Activated naive CD4-positive, alpha-beta T cell treated with anti-CD3 and anti-CD28 coated beads for 36 hours (primary cell): Measurements from ENCODE around the gene ACTL6B. TPM values are rescaled to one million over a fixed set of nuclear protein-coding genes. Genes with fewer than 3 reads are reported as not detected.
A peak's percentile ranks its signal among the peaks of the same experiment; 100 is the strongest.

Experiments used
- CTCF ChIA-PET: fragments of 350-600 bp; sonication (Branson Sonifier 250); formaldehyde crosslinking; loops from one replicate; lab custom pipeline; 2021; ENCODE audit warnings: antibody characterized with exemption; lab: Charles Lee
- DNase-seq: peaks from one replicate; pipeline ENCODE4 v3.0.0-alpha.2; 2020
- H3K27ac Mint-ChIP-seq: one replicate; pipeline ENCODE4 v1.8.0; 2021; ENCODE audit warnings: mild to moderate bottlenecking, mixed read lengths
- H3K27me3 Mint-ChIP-seq: one replicate; pipeline ENCODE4 v1.8.0; 2021; ENCODE audit warnings: low read depth, mixed read lengths
- H3K36me3 Mint-ChIP-seq: one replicate; pipeline ENCODE4 v1.8.0; 2021; ENCODE audit warnings: low read depth, mixed read lengths
- H3K4me1 Mint-ChIP-seq: one replicate; pipeline ENCODE4 v1.8.0; 2021; ENCODE audit warnings: low read depth, mixed read lengths
- H3K4me3 Mint-ChIP-seq: one replicate; pipeline ENCODE4 v1.8.0; 2021; ENCODE audit warnings: mild to moderate bottlenecking, moderate library complexity, mixed read lengths
- H3K9me3 Mint-ChIP-seq: one replicate; pipeline ENCODE4 v1.8.0; 2021; ENCODE audit warnings: mixed read lengths
- intact Hi-C: fragments of 100-400 bp; cut with micrococcal nuclease; formaldehyde crosslinking; loops from one replicate; pipeline ENCODE4 v1.15.1; 2023
- total RNA-seq, 2 experiments: library from RNA; stranded (reverse); gene quantifications; one replicate each; pipeline ENCODE4 v1.2.3, GENCODE V29; 2021

The ACTL6B gene
- total RNA-seq, 2 experiments from 2014 or later = not detected

DNA sequence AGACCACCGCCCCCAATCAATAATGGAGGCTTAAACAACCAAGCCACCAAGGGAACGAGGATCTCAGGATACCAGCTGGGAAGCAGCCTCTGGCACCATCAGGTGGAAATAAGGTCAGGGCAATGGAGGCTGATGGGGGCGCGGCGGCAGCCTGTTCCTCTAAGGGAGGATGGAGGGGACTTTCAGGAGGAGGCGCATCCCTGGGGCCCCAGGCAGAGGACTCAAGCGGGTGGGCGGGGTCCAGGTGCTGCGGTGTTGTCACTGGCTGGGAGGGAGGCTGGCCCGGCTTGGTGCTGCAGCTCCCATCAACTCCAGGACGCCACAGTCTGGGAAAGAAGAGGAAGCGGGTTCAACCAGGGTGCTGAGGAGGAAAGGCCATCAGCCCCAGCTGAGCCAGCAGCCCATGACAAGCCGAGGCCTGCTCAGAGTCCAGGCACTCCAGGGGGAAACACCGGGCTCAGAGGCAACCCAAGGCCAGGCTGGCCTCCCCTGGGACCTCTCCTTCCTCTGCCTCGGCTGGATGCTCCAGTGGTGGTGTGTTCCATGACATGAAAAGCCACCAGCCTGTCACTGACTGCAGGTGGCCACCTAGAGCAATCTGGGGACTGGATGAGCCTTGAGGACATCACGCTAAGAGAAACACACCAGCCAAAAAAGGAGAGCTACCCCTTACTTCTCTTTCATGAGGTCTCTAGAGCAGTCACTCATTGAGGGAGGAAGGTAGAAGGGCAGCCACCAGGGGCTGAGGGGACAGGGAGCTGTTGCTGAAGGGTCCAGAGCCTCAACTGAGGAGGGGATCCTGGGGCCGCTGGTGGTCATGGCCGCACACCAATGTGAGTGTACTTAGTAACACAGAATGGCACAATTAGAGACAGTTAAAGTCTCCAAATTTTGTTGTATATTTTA is 33.2 kb upstream of the ACTL6B start:
- Mint-ChIP-seq H3K9me3 (no peaks in the 10 kb centered on the region), H3K4me1 (peaks cover 40% of the 10 kb centered on the region), H3K27ac (no peak overlapping the region), H3K27me3 (no peaks in the 10 kb centered on the region), H3K36me3 (peaks cover 16% of the 10 kb centered on the region), H3K4me3 (no peak overlapping the region)
- DNase-seq = no peak
- CTCF ChIA-PET = interaction anchor here (0.6 to 9.4 kb wide), 8 partner anchors 8 to 104 kb away, joined by 3 to 122 read pairs (median 13); partner anchors contain the start of genes FBXO24, LRCH4, MOSPD3 and POP7
- intact Hi-C loops = loop anchor here (5.0 kb wide), 2 partner anchors 163 to 212 kb away; partner anchors contain the start of genes SLC12A9 and TSC22D4

- Mint-ChIP-seq H3K36me3 (peaks cover 16% of the 10 kb centered on the region), H3K4me3 (no peak overlapping the region), H3K9me3 (no peaks in the 10 kb centered on the region), H3K4me1 (peaks cover 40% of the 10 kb centered on the region), H3K27me3 (no peaks in the 10 kb centered on the region), H3K27ac (peak overlapping the region; percentile 15)
- no peak for DNase-seq
- CTCF ChIA-PET = interaction anchor here (0.6 to 9.4 kb wide), 3 partner anchors 7 to 252 kb away, joined by 3 to 122 read pairs (median 5); partner anchors contain the start of genes POP7 and PPP1R35
- intact Hi-C loops = no loop called here
Observed at GRCh38 chr7:100688326-100688860, 32.1 kb upstream of the ACTL6B start.

- intact Hi-C loops = no loop called here
- Mint-ChIP-seq H3K36me3 (peaks cover 13% of the 10 kb centered on the region), H3K27ac (no peak overlapping the region), H3K27me3 (no peaks in the 10 kb centered on the region), H3K9me3 (no peaks in the 10 kb centered on the region), H3K4me1 (peaks cover 35% of the 10 kb centered on the region), H3K4me3 (no peak overlapping the region)
- DNase-seq = no peak
- CTCF ChIA-PET = interaction anchor here (0.6 kb wide), 1 partner anchor 251 kb away, joined by 5 read pairs; the partner anchor contains the start of gene PPP1R35
Observed at GRCh38 chr7:100687751-100688300, 31.6 kb upstream of the ACTL6B start.

DNA sequence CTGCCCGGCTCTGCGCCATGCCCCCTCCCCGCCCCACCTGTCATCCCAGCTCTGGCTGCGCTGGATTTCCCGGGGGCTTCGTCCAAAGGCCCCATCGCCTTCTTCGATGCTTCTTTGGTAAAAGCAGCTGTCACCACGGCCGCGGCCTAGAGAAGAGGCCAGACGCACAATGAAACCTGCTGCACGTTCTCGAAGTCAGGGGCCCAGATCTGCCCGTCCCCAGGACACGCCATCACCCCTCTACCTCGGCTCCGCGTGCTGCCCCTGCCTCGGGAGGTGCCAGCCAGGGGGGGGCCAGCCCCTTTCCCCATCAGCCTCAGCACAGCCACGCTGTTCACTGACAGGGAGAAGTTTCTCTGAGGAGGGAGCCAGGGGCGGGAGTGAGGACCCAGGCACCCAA is 31.0 kb upstream of the ACTL6B start:
- no peak for DNase-seq
- H3K36me3 Mint-ChIP-seq = peaks cover 11% of the 10 kb centered on the region
- intact Hi-C loops = no loop called here
- no peaks in the 10 kb centered on the region for H3K27me3 Mint-ChIP-seq
- no peak overlapping the region for H3K4me3 Mint-ChIP-seq
- CTCF ChIA-PET = interaction anchor here (1.4 kb wide), 1 partner anchor 55 kb away, joined by 4 read pairs; no protein-coding TSS in a partner anchor
- no peak overlapping the region for H3K27ac Mint-ChIP-seq
- peaks cover 29% of the 10 kb centered on the region for H3K4me1 Mint-ChIP-seq
- no peaks in the 10 kb centered on the region for H3K9me3 Mint-ChIP-seq

DNA sequence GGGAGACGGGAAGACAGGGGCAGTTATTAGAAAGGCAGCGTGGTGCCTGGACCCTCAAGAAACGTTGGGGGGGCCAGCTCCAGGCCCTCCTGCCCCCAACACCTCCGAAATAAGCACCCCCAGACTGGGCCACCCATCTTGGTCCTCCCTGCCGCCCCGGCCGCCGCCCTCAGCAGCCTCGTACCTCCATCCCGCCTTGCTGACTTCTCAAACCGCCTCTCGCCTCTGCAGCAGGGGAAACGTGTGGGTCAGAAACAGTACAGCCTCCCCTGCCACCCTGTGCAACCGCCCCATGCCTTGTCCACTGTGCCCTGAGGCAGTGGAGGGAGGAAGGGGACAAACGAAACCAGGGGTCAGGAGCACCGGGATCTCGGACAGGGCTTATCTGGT is 30.6 kb upstream of the ACTL6B start:
- no peaks in the 10 kb centered on the region for H3K9me3 Mint-ChIP-seq
- peaks cover 25% of the 10 kb centered on the region for H3K4me1 Mint-ChIP-seq
- peaks cover 10% of the 10 kb centered on the region for H3K36me3 Mint-ChIP-seq
- H3K27ac Mint-ChIP-seq = no peak overlapping the region
- CTCF ChIA-PET = interaction anchor here (1.4 kb wide), 1 partner anchor 54 kb away, joined by 4 read pairs; no protein-coding TSS in a partner anchor
- intact Hi-C loops = no loop called here
- no peaks in the 10 kb centered on the region for H3K27me3 Mint-ChIP-seq
- DNase-seq = no peak
- H3K4me3 Mint-ChIP-seq = no peak overlapping the region

DNA sequence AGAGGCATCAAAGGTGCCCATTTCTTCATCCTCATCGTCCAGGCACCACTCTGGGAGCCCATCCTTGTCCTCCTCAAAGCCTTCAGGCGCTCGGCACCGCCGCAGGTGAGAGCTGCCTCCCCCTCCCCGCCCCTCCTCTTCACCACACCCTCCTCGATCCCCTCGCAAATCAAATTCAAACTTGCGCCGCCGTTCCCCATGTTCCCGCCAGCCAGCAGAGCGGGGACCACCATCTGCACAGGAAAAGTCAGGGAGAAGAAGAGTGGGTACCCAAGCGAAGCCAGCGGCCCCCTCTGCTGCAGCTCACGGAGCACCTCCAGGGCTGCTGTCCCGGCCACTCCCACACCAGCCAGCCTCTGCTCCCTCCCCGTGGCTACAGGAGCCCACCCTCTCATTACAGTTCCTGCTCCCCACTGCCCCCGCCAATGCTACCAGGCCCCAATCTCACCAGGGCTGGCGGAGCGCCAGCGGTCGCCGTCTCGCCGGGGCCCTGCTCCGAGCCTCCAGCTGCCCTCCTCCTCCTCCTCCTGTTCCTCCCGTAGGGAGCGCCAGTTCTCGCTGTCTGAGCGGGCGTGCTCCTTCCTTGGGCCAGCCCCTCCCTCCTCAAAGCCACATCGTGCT is 30.1 kb upstream of the ACTL6B start:
- Mint-ChIP-seq H3K9me3 (no peaks in the 10 kb centered on the region), H3K27ac (no peak overlapping the region)

GRCh38 chr7:100685631-100686145 is 29.4 kb upstream of the ACTL6B start:
- no peak for DNase-seq
- no peaks in the 10 kb centered on the region for H3K27me3 Mint-ChIP-seq
- no peak overlapping the region for H3K4me3 Mint-ChIP-seq
- H3K36me3 Mint-ChIP-seq = peaks cover 10% of the 10 kb centered on the region
- H3K4me1 Mint-ChIP-seq = peaks cover 24% of the 10 kb centered on the region
- CTCF ChIA-PET = interaction anchor here (1.4 kb wide), 1 partner anchor 53 kb away, joined by 4 read pairs; no protein-coding TSS in a partner anchor
- no peaks in the 10 kb centered on the region for H3K9me3 Mint-ChIP-seq
- peak overlapping the region; percentile 46 for H3K27ac Mint-ChIP-seq
- intact Hi-C loops = no loop called here

More for the DNA sequence above, 30.1 kb upstream of the ACTL6B start:
- intact Hi-C loops = no loop called here
- H3K4me1 Mint-ChIP-seq = peaks cover 25% of the 10 kb centered on the region
- no peak overlapping the region for H3K4me3 Mint-ChIP-seq
- no peak for DNase-seq
- H3K27me3 Mint-ChIP-seq = no peaks in the 10 kb centered on the region
- H3K36me3 Mint-ChIP-seq = peaks cover 10% of the 10 kb centered on the region
- CTCF ChIA-PET = interaction anchor here (1.4 kb wide), 1 partner anchor 54 kb away, joined by 4 read pairs; no protein-coding TSS in a partner anchor

DNA sequence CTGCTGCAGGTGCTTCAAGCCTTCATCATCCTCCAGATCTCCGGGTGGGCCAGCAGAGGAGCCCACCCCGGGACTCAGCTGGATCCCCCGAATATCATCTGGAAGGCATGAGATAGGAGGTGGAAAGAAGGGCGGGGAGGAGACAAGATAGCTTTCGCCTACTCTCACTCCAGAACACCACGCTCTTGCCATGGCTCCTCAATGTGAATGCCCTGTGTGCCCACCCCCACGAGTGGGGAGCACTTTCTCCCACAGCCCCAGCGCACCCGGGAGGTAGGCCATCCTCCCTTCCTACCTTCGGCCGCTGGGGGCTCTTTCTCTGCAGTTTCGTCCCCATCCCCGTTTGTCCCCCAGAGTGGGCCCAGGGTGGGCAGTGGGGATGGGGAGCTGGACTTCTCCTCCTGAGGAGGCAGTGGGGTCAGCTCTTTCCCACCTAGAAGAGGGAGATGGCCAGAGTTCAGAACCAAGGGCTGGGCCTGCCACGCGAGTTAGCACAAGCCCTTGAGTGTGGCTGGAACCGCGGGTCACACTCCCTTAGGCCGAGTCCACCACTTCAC is 28.9 kb upstream of the ACTL6B start:
- H3K4me3 Mint-ChIP-seq = no peak overlapping the region
- no peaks in the 10 kb centered on the region for H3K27me3 Mint-ChIP-seq
- peaks cover 24% of the 10 kb centered on the region for H3K4me1 Mint-ChIP-seq
- peaks cover 10% of the 10 kb centered on the region for H3K36me3 Mint-ChIP-seq
- H3K9me3 Mint-ChIP-seq = no peaks in the 10 kb centered on the region
- H3K27ac Mint-ChIP-seq = peak overlapping the region; percentile 46
- no peak for DNase-seq
- CTCF ChIA-PET = interaction anchor here (0.7 to 3.0 kb wide), 2 partner anchors 7 to 20 kb away, joined by 4 to 17 read pairs; partner anchors contain the start of genes GIGYF1 and POP7
- intact Hi-C loops = no loop called here

DNA sequence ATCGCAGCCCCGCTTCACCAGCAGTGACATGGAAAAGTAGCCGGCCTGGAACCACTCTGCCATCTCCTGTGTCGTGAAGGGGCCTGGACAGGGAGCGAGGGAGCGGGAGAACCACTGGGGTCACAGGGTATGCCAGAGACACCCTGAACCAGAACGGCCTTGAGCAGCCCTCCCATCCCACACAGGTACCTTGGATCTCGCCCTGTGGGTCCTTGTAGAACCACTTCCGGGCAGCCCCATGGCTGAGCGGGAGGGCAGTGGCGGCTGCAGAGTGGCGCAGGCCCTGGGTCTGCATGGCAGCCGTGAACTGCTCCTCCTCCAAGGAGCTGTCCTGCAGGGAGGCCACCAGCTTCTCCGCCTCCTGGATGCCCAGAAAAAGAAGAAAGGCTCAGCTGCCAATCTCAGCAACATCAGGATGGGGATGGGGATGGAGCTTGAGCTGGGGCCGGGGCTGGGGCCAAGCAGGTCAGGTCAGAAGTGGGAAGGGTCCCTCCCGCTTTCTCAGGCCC is 28.3 kb upstream of the ACTL6B start:
- no peaks in the 10 kb centered on the region for H3K27me3 Mint-ChIP-seq
- no peaks in the 10 kb centered on the region for H3K9me3 Mint-ChIP-seq
- intact Hi-C loops = no loop called here
- H3K4me3 Mint-ChIP-seq = no peak overlapping the region
- H3K4me1 Mint-ChIP-seq = peaks cover 23% of the 10 kb centered on the region
- H3K27ac Mint-ChIP-seq = no peak overlapping the region
- DNase-seq = no peak
- peaks cover 10% of the 10 kb centered on the region for H3K36me3 Mint-ChIP-seq
- CTCF ChIA-PET = interaction anchor here (0.7 to 3.0 kb wide), 2 partner anchors 8 to 21 kb away, joined by 4 to 17 read pairs; partner anchors contain the start of genes GIGYF1 and POP7

DNA sequence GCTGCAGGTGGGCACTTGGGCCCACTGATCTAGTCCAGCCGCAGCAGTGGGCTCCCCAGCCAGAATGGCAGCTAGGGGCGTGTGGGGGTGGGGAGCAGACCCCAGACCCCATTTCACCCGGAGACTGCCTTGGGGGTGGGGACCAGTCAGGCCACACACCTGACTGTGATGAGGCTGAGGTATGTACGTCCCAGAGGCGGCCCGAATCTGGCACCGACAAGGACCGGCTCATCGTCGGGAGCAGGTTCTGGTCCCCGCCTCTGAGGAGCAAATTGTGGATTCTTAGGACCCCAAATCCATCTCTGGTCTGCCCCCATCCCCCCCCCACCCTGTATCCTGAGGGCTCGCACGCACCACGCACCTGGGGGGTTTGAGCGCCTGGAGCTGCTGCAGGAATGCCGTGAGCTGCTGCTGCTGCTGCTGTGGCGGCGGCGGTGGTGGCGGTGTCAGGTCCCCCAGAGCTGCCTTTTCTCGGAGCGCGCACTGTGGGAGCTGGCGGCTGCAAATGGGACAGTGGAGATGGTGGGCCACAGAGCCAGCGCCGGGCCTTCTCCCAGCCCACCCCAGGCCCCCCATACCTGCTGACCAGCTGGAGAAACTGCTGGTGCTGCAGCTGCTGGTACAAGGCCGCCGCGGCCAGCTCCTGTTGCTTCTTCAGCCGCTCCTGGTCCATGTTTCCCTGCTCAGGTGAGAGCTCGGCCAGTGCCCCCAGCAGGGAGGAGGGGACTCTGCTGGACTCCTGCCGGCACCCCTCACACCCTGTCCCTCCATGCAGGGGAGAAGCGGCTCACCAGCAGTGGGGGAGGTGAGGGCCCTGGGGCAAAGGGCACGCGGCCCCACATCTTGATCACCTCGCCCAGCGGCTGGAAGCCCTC is 27.6 kb upstream of the ACTL6B start:
- H3K36me3 Mint-ChIP-seq = peaks cover 10% of the 10 kb centered on the region
- H3K4me3 Mint-ChIP-seq = no peak overlapping the region

More for the DNA sequence above, 27.6 kb upstream of the ACTL6B start:
- CTCF ChIA-PET = interaction anchor here (0.6 to 3.0 kb wide), 3 partner anchors 9 to 54 kb away, joined by 3 to 17 read pairs (median 10); partner anchors contain the start of genes GIGYF1 and POP7
- DNase-seq = no peak
- H3K27me3 Mint-ChIP-seq = no peaks in the 10 kb centered on the region
- peaks cover 19% of the 10 kb centered on the region for H3K4me1 Mint-ChIP-seq
- no peaks in the 10 kb centered on the region for H3K9me3 Mint-ChIP-seq
- intact Hi-C loops = no loop called here
- H3K27ac Mint-ChIP-seq = no peak overlapping the region
